ENCODE data around the gene ARL14. TPM values are rescaled to one million over a fixed set of nuclear protein-coding genes. Genes with fewer than 3 reads are reported as not detected.

ARL14 gene
- 0.53 and 1.9 TPM in 2 replicates for total RNA-seq (ENCODE audit: low replicate concordance)
- long read RNA-seq, transcript ARL14-201 (1 exons, 1,294 nt), result major isoform, 27 of 27 reads
- long read RNA-seq, partial matches to known transcripts, result 0 of 27 reads
- long read RNA-seq, other reads (novel, unspliced or antisense), result 0 of 27 reads

- no peak for DNase-seq (ENCODE audit: extremely low spot score, unreplicated experiment)
- peak within 1 kb of the TSS; percentile 81 for H3K27ac Mint-ChIP-seq
- peaks cover 4% of the 10 kb centered on the region for H3K9me3 Mint-ChIP-seq
- H3K27me3 Mint-ChIP-seq, result no peaks in the 10 kb centered on the region
- H3K4me1 Mint-ChIP-seq (ENCODE audit: unreplicated experiment), result peaks cover 37% of the 10 kb centered on the region
- peak within 1 kb of the TSS; percentile 66 for H3K4me3 Mint-ChIP-seq
- TF ChIP-seq, protein P1, sequence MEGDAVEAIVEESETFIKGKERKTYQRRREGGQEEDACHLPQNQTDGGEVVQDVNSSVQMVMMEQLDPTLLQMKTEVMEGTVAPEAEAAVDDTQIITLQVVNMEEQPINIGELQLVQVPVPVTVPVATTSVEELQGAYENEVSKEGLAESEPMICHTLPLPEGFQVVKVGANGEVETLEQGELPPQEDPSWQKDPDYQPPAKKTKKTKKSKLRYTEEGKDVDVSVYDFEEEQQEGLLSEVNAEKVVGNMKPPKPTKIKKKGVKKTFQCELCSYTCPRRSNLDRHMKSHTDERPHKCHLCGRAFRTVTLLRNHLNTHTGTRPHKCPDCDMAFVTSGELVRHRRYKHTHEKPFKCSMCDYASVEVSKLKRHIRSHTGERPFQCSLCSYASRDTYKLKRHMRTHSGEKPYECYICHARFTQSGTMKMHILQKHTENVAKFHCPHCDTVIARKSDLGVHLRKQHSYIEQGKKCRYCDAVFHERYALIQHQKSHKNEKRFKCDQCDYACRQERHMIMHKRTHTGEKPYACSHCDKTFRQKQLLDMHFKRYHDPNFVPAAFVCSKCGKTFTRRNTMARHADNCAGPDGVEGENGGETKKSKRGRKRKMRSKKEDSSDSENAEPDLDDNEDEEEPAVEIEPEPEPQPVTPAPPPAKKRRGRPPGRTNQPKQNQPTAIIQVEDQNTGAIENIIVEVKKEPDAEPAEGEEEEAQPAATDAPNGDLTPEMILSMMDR (conservative IDR thresholded peaks at IDR 0.05), result no peak
- H3K36me3 Mint-ChIP-seq, result no peaks in the 10 kb centered on the region
These were observed at the start of gene ARL14 for GRCh38 chr3:160676547-160677303. Gene ARL14 (plus strand): TSS chr3:160677160. CDS start chr3:160677347, 187 bp downstream.

DNA sequence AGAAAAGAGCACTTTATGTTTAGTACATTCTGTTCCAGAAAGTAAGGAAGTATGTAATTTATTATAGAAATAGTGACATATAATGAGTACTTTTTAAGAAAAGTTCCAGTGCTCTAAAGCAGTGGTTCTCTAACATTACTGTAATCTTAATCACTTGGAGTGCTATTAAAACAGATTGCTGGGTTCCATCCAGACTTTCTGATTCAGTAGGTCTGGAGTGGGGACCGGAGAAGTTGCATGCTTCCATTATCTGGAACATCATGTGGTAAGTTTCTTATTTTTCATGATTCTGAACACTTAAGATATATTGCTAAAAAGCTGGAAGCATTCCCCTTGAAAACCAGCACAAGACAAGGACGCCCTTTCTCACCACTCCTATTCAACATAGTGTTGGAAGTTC lies 47.5 kb upstream of the ARL14 start:
- H3K4me1 Mint-ChIP-seq (ENCODE audit: unreplicated experiment), result no peaks in the 10 kb centered on the region
- H3K27me3 Mint-ChIP-seq, result no peaks in the 10 kb centered on the region
- no peaks in the 10 kb centered on the region for H3K36me3 Mint-ChIP-seq
- H3K4me3 Mint-ChIP-seq, result no peak overlapping the region
- H3K27ac Mint-ChIP-seq, result no peak overlapping the region
- TF ChIP-seq, protein P1 (conservative IDR thresholded peaks at IDR 0.05), result no peak
- H3K9me3 Mint-ChIP-seq, result no peaks in the 10 kb centered on the region
- no peak for DNase-seq (ENCODE audit: extremely low spot score, unreplicated experiment)

DNA sequence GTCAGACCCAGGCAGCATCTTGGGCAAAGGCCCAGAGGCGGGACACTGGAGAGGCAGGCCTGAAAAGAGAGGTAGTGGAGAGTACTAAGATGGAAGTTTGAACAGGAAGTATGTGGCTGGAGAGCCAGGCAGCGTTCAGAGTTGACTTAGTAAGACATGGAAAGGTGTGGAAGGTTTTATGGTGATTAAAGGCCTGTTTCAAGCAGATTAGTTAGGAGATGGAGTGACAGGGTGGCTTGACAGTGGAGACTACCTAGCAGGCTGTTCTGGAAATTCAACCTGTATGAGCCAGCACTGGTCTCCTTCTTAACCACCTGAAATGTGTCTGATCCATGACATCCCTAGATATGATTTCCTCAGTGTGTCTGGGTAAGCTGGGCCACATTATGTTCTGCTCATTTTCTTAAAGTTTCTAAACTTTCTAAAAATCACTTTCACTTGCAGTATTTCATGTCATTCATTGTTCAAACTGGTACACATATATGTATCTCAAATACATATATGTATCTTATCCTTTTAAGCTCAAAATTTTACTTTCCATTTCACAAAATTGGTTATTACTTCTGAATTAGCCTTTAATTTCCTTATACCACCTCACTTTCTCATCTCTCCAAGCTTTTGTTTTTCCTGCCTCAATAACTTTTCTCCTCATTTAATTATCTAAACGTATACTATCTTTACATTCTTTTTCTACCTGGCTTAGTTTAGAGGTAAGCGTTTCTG lies 43.4 kb upstream of the ARL14 start:
- no peaks in the 10 kb centered on the region for H3K4me1 Mint-ChIP-seq (ENCODE audit: unreplicated experiment)
- no peak overlapping the region for H3K27ac Mint-ChIP-seq
- TF ChIP-seq, protein P1 (conservative IDR thresholded peaks at IDR 0.05), result no peak
- no peak for DNase-seq (ENCODE audit: extremely low spot score, unreplicated experiment)
- H3K4me3 Mint-ChIP-seq, result no peak overlapping the region
- no peaks in the 10 kb centered on the region for H3K9me3 Mint-ChIP-seq
- H3K36me3 Mint-ChIP-seq, result no peaks in the 10 kb centered on the region
- H3K27me3 Mint-ChIP-seq, result no peaks in the 10 kb centered on the region

DNA sequence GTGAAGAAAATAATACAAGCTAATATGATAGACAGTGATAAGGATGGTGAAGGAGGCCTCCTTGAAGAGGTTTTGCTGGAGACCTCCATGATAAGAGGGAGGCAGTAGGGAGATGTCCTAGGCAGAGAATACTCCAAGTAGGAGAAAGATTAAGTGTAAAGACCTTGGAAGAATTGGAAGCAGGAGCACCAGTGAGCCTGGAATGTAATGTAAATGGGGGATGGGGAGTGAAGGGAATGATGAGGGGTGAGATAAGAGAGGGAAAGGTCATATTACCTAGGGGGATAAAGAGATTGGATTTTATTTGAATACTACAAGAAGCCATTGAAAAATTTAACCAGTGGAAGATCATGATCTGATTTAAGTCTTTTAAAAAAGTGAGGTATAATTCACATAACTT lies 41.7 kb upstream of the ARL14 start:
- no peak for DNase-seq (ENCODE audit: extremely low spot score, unreplicated experiment)
- no peaks in the 10 kb centered on the region for H3K27me3 Mint-ChIP-seq
- no peak overlapping the region for H3K4me3 Mint-ChIP-seq
- H3K27ac Mint-ChIP-seq, result no peak overlapping the region
- H3K9me3 Mint-ChIP-seq, result no peaks in the 10 kb centered on the region
- H3K36me3 Mint-ChIP-seq, result no peaks in the 10 kb centered on the region
- H3K4me1 Mint-ChIP-seq (ENCODE audit: unreplicated experiment), result no peaks in the 10 kb centered on the region
- TF ChIP-seq, protein P1 (conservative IDR thresholded peaks at IDR 0.05), result no peak

DNA sequence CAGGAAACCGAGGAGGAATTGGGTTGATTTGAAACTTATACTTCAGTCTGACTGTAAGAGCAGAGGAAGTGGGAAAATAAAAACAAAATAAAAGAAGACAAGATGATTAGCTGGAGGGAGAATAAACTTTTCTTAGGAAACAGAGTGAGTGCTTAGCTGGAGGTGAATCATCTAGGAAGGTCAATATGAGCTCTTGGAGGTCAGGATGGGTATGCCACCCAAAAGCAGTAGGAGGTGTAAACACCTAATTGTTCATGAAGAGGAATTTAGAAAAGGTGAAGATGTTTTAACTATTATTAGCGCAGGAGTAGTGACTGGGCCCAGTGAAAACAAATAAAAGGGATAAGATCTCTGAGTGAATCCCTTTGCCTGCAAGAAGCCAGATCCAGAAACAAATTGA lies 39.9 kb upstream of the ARL14 start:
- Mint-ChIP-seq H3K4me1 (ENCODE audit: unreplicated experiment) (peaks cover 6% of the 10 kb centered on the region), H3K9me3 (no peaks in the 10 kb centered on the region), H3K36me3 (no peaks in the 10 kb centered on the region), H3K27ac (no peak overlapping the region), H3K27me3 (no peaks in the 10 kb centered on the region), H3K4me3 (no peak overlapping the region)
- TF ChIP-seq, protein P1 (conservative IDR thresholded peaks at IDR 0.05), result no peak
- DNase-seq (ENCODE audit: extremely low spot score, unreplicated experiment), result no peak
